HG03575 (cell line): ENCODE data around the gene CAPN14.

Experiments used
- ATAC-seq: cut with Tn5 transposase; IDR thresholded peaks from one replicate; pipeline ENCODE4 v1.9.1; 2021; ENCODE audit not compliant: unreplicated experiment, insufficient number of reproducible peaks, low FRiP score; ENCODE audit errors: extremely low read depth

CAPN14 gene

GRCh38 chr2:31166925-31167324, 50.4 kb downstream of the CAPN14 start:
- ATAC-seq: no peak

GRCh38 chr2:31163011-31163539, 54.2 kb downstream of the CAPN14 start:
- ATAC-seq: no peak

- no peak for ATAC-seq
Measured at GRCh38 chr2:31161637-31162036, 55.7 kb downstream of the CAPN14 start.

GRCh38 chr2:31151501-31151900, 65.8 kb downstream of the CAPN14 start:
- ATAC-seq: no peak

- no peak for ATAC-seq
Measured at GRCh38 chr2:31150120-31150670, 67.1 kb downstream of the CAPN14 start.

GRCh38 chr2:31148514-31148913, 68.8 kb downstream of the CAPN14 start:
- no peak for ATAC-seq

GRCh38 chr2:31147645-31148044, 69.7 kb downstream of the CAPN14 start:
- no peak for ATAC-seq

GRCh38 chr2:31142110-31142509, 75.2 kb downstream of the CAPN14 start:
- ATAC-seq: no peak

GRCh38 chr2:31141443-31142085, 75.8 kb downstream of the CAPN14 start:
- ATAC-seq: no peak

- ATAC-seq: no peak
Measured at GRCh38 chr2:31140151-31140550, 77.2 kb downstream of the CAPN14 start.

GRCh38 chr2:31139671-31140070, 77.6 kb downstream of the CAPN14 start:
- no peak for ATAC-seq

GRCh38 chr2:31138037-31138962, 79.0 kb downstream of the CAPN14 start, which contains the start of gene GALNT14:
Gene GALNT14, minus strand, starts transcription at chr2:31138440. Its CDS starts 354 bp downstream, at chr2:31138086.
- no peak for ATAC-seq

- no peak for ATAC-seq
Measured at GRCh38 chr2:31137211-31138036, 79.9 kb downstream of the CAPN14 start.

GRCh38 chr2:31136732-31137131, 80.6 kb downstream of the CAPN14 start:
- no peak for ATAC-seq

- no peak for ATAC-seq
Measured at GRCh38 chr2:31136000-31136399, 81.3 kb downstream of the CAPN14 start.

- ATAC-seq: no peak
Measured at GRCh38 chr2:31134480-31134879, 82.8 kb downstream of the CAPN14 start.

- ATAC-seq: no peak
Measured at GRCh38 chr2:31132786-31133185, 84.5 kb downstream of the CAPN14 start.

GRCh38 chr2:31131871-31132270, 85.4 kb downstream of the CAPN14 start:
- ATAC-seq: no peak
